B cell (primary cell): ENCODE measurements around the gene GMEB2. TPM values are rescaled to one million over a fixed set of nuclear protein-coding genes. Genes with fewer than 3 reads are reported as not detected.
"Not testable (repeated sequence)": the region's sequence is repeated elsewhere in the genome, so short reads cannot be mapped to it uniquely, and the experiment has no call there.

Source experiments
- ATAC-seq: fragments of 200-7000 bp; cut with Tn5 transposase; one replicate; pipeline ENCODE4 v1.10.0; 2021; ENCODE audit warnings: low read depth, mild to moderate bottlenecking, moderate number of reproducible peaks, moderate library complexity
- CTCF ChIA-PET: fragments of 350-600 bp; sonication (Branson Sonifier 250); formaldehyde crosslinking; loops from one replicate; lab custom pipeline; 2021; ENCODE audit warnings: antibody characterized with exemption, inconsistent platforms; lab: Charles Lee
- POLR2A ChIA-PET: fragments of 350-600 bp; sonication (Branson Sonifier 250); formaldehyde crosslinking; loops from one replicate; lab custom pipeline; 2021; ENCODE audit warnings: antibody characterized with exemption; lab: Charles Lee
- DNase-seq: peaks from one replicate; pipeline ENCODE4 v3.0.0; 2013
- H2AFZ ChIP-seq: 2 replicates; pipeline ENCODE4 v1.6.1; 2012; ENCODE audit warnings: mild to moderate bottlenecking, low read depth, low read length; ENCODE audit not compliant: insufficient read depth, poor library complexity, severe bottlenecking
- H3K27ac ChIP-seq, 2 donors: 1 replicate in 1 of 2; 2 replicates in 1 of 2; pipeline ENCODE4 v1.5.1; 2012 to 2013; ENCODE audit warnings: low read length in 2 of 2, mild to moderate bottlenecking in 2 of 2, moderate library complexity in 1 of 2
- H3K27me3 ChIP-seq, 4 experiments: fragments of 200-600 bp in 1 of 4; sonication (generic) in 1 of 4; replicated peaks in 1 of 4; 1 replicate in 2 of 4; 2 replicates in 2 of 4; pipeline versions ENCODE4 v1.6.1 to v1.7.0; 2013 to 2016; ENCODE audit warnings: low read length in 3 of 4, mild to moderate bottlenecking in 2 of 4, mixed read lengths in 1 of 4, moderate library complexity in 1 of 4; ENCODE audit not compliant: insufficient read depth in 4 of 4, control insufficient read depth in 3 of 4; ENCODE audit errors: control extremely low read depth in 1 of 4
- H3K36me3 ChIP-seq, 2 experiments: replicated peaks in 1 of 2; 1 replicate in 1 of 2; 2 replicates in 1 of 2; pipeline versions ENCODE4 v1.6.1 to v1.7.1; 2013; ENCODE audit warnings: low read length in 1 of 2; ENCODE audit not compliant: insufficient read depth in 2 of 2, control insufficient read depth in 1 of 2; ENCODE audit errors: control extremely low read depth in 1 of 2, extremely low read depth in 1 of 2
- H3K4me1 ChIP-seq, 2 donors: fragments of 200-600 bp in 1 of 2; sonication (generic) in 1 of 2; 1 replicate in 1 of 2; 2 replicates in 1 of 2; pipeline versions ENCODE4 v1.5.1 to v1.6.1; 2013 to 2017; ENCODE audit warnings: low read length in 2 of 2; ENCODE audit not compliant: control insufficient read depth in 2 of 2, insufficient read depth in 2 of 2
- H3K4me2 ChIP-seq: replicated peaks from 2 replicates; pipeline ENCODE3; 2012; ENCODE audit warnings: mild to moderate bottlenecking, low read depth, low read length; ENCODE audit not compliant: poor library complexity, severe bottlenecking
- H3K4me3 ChIP-seq, 5 experiments: fragments of 200-600 bp in 1 of 5; sonication (generic) in 1 of 5; 1 replicate in 3 of 5; 2 replicates in 2 of 5; pipeline versions ENCODE4 v1.5.1 to v1.7.0; 2011 to 2016; ENCODE audit warnings: low read length in 4 of 5, mild to moderate bottlenecking in 4 of 5, low read depth in 2 of 5, control low read depth in 1 of 5, moderate library complexity in 1 of 5; ENCODE audit not compliant: insufficient read depth in 1 of 5; ENCODE audit errors: control extremely low read depth in 1 of 5, extremely low read depth in 1 of 5
- H3K79me2 ChIP-seq: fragments of 200-600 bp; sonication (generic); one replicate; pipeline ENCODE4 v1.6.0; 2016; ENCODE audit warnings: low read length; ENCODE audit not compliant: control insufficient read depth, insufficient read depth
- H3K9ac ChIP-seq: fragments of 200-600 bp; sonication (generic); 2 replicates; pipeline ENCODE4 v1.6.1; 2017; ENCODE audit warnings: mild to moderate bottlenecking, low read length, moderate library complexity
- H3K9me3 ChIP-seq, 3 donors: one replicate each; pipeline versions ENCODE4 v1.6.1 to v1.7.1; 2013; ENCODE audit warnings: low read length in 2 of 3; ENCODE audit not compliant: control insufficient read depth in 2 of 3, insufficient read depth in 1 of 3; ENCODE audit errors: control extremely low read depth in 1 of 3
- H4K20me1 ChIP-seq: 2 replicates; pipeline ENCODE4 v1.6.0; 2012; ENCODE audit warnings: mild to moderate bottlenecking, low read length; ENCODE audit not compliant: insufficient read depth, control insufficient read depth, poor library complexity, severe bottlenecking
- H3K27ac Mint-ChIP-seq: one replicate; pipeline ENCODE4 v1.8.0; 2021; ENCODE audit warnings: mixed read lengths
- H3K27me3 Mint-ChIP-seq: one replicate; pipeline ENCODE4 v1.8.0; 2021; ENCODE audit warnings: mixed read lengths
- H3K4me1 Mint-ChIP-seq: one replicate; pipeline ENCODE4 v1.8.0; 2021; ENCODE audit warnings: mixed read lengths
- H3K4me3 Mint-ChIP-seq: one replicate; pipeline ENCODE4 v1.8.0; 2021; ENCODE audit warnings: mixed read lengths
- H3K9me3 Mint-ChIP-seq: one replicate; pipeline ENCODE4 v1.8.0; 2022; ENCODE audit warnings: mixed read lengths; ENCODE audit not compliant: insufficient read depth
- CTCF ChIP-seq: fragments of 200-600 bp; IDR thresholded peaks from one replicate; pipeline ENCODE4 v1.8.0; 2022; ENCODE audit warnings: antibody characterized with exemption, mild to moderate bottlenecking
- EZH2 ChIP-seq: IDR thresholded peaks from 2 replicates; pipeline ENCODE4 v1.6.1; 2012; ENCODE audit warnings: borderline replicate concordance, low read depth, mild to moderate bottlenecking, moderate library complexity, low read length; ENCODE audit not compliant: insufficient read depth, poor library complexity, severe bottlenecking
- WGBS: methylation state at CpG from one replicate; pipeline ENCODE4 v1.1.5; 2013; ENCODE audit warnings: missing lambda C conversion rate; ENCODE audit not compliant: insufficient coverage; 5-methylcytosine and 5-hydroxymethylcytosine counted together
- intact Hi-C: fragments of 100-400 bp; cut with micrococcal nuclease; formaldehyde crosslinking; loops from one replicate; pipeline ENCODE4 v1.10.0; 2022
- polyA plus RNA-seq: library from polyadenylated mRNA; depleted of rRNA; stranded (reverse); fragments of >200 nt; gene quantifications from 2 replicates; pipeline ENCODE4 v1.2.3, GENCODE V29; 2012
- total RNA-seq, 2 donors: library from RNA; stranded (reverse); fragments of 120-200 nt in 1 of 2; gene quantifications; 1 replicate in 1 of 2; 2 replicates in 1 of 2; pipeline versions ENCODE4 v1.2.3 to v1.2.4, GENCODE V29; 2013 to 2022

GMEB2 gene
- total and polyA plus RNA-seq, 2 donors (not counting 1 experiment from before 2014, with no cell fraction given) = 17.7 to 24.5 TPM

- peaks cover 79% of the 10 kb centered on the region for H3K79me2 ChIP-seq
- H2AFZ ChIP-seq, DNase-seq, H3K9ac ChIP-seq, H3K27me3 Mint-ChIP-seq, H3K4me3 ChIP-seq, H3K4me2 ChIP-seq, POLR2A ChIA-PET, H3K27me3 ChIP-seq, H3K9me3 Mint-ChIP-seq, H3K4me1 ChIP-seq, intact Hi-C loops, H3K4me3 Mint-ChIP-seq, H3K4me1 Mint-ChIP-seq, H3K27ac Mint-ChIP-seq, H3K9me3 ChIP-seq, H3K27ac ChIP-seq, ATAC-seq: not testable (repeated sequence)
- H4K20me1 ChIP-seq = peaks cover 44% of the 10 kb centered on the region
- peak; percentile 39 for TF ChIP-seq CTCF
- H3K36me3 ChIP-seq = peaks cover 0 to 40% of the 10 kb centered on the region in 2 experiments
- CTCF ChIA-PET = interaction anchor here (1.2 to 1.6 kb wide), 2 partner anchors 28 to 76 kb away, joined by 4 to 5 read pairs; no protein-coding TSS in a partner anchor
- WGBS = 100% methylated on average over 1 of the region's 18 CpGs
Observed at GRCh38 chr20:63613863-63614594, 12.9 kb downstream of the GMEB2 start.

- no peak for DNase-seq
- ChIA-PET CTCF (interaction anchor here (1.0 to 1.5 kb wide), 2 partner anchors 30 to 31 kb away, joined by 3 to 5 read pairs; no protein-coding TSS in a partner anchor), POLR2A (interaction anchor here (1.1 kb wide), 1 partner anchor 25 kb away, joined by 3 read pairs; no protein-coding TSS in a partner anchor)
- Histone ChIP-seq H3K4me3 (no peak overlapping the region), H3K79me2 (peaks cover 63% of the 10 kb centered on the region), H4K20me1 (peaks cover 37% of the 10 kb centered on the region), H3K27me3 (no peaks in the 10 kb centered on the region), H3K36me3 (peaks cover 0 to 25% of the 10 kb centered on the region in 2 experiments), H3K4me1 (peaks cover 0 to 6% of the 10 kb centered on the region in 2 donors), H3K4me2 (no peak overlapping the region), H3K27ac (no peak overlapping the region), H2AFZ (no peak overlapping the region), H3K9ac (no peak overlapping the region), H3K9me3 (peaks cover 0 to 3% (median 0%) of the 10 kb centered on the region in 3 donors)
- 92% methylated on average over 16 of the region's 20 CpGs for WGBS
- no peaks in the 10 kb centered on the region for H3K9me3 Mint-ChIP-seq
- H3K4me3 Mint-ChIP-seq = no peak overlapping the region
- no peak for ATAC-seq
- H3K27ac Mint-ChIP-seq = no peak overlapping the region
- no peaks in the 10 kb centered on the region for H3K27me3 Mint-ChIP-seq
- peaks cover 5% of the 10 kb centered on the region for H3K4me1 Mint-ChIP-seq
- intact Hi-C loops = no loop called here
- TF ChIP-seq CTCF (no peak), EZH2 (no peak)
Observed at GRCh38 chr20:63612276-63612931, 14.5 kb downstream of the GMEB2 start.
